GM12878 (cell line): Measurements from ENCODE around the gene C12orf43. TPM values are rescaled to one million over a fixed set of nuclear protein-coding genes. Genes with fewer than 3 reads are reported as not detected.

Experiments used
- ATF2 ChIP-seq: IDR thresholded peaks from 2 replicates; pipeline ENCODE4 v1.6.1; 2012; ENCODE audit warnings: low read length, inconsistent platforms
- ESRRA ChIP-seq: IDR thresholded peaks from 2 replicates; pipeline ENCODE4 v1.6.1; 2012; ENCODE audit warnings: mild to moderate bottlenecking, low read length, improper control_type of control experiment
- IRF3 ChIP-seq: fragments of 450-650 bp; IDR thresholded peaks from 2 replicates; pipeline ENCODE4 v1.6.1; 2014; ENCODE audit warnings: mild to moderate bottlenecking
- MEF2A ChIP-seq: IDR thresholded peaks from 2 replicates; pipeline ENCODE4 v1.6.1; 2011; ENCODE audit warnings: low read depth, mild to moderate bottlenecking, low read length, moderate library complexity; ENCODE audit not compliant: insufficient read depth
- NFIC ChIP-seq: IDR thresholded peaks from 2 replicates; pipeline ENCODE4 v1.6.1; 2012; ENCODE audit warnings: low read depth, mild to moderate bottlenecking, inconsistent platforms, low read length, moderate library complexity
- NKRF ChIP-seq: fragments of 450-650 bp; conservative IDR thresholded peaks from 2 replicates; pipeline ENCODE4 v1.6.1; 2017; ENCODE audit warnings: mild to moderate bottlenecking, moderate library complexity
- PAX5 ChIP-seq: IDR thresholded peaks from 2 replicates; pipeline ENCODE4 v1.6.1; 2011; ENCODE audit warnings: low read depth, low read length, borderline replicate concordance
- SUZ12 ChIP-seq: fragments of 200-600 bp; sonication (generic); IDR thresholded peaks from one replicate; pipeline ENCODE4 v1.6.1; 2018; ENCODE audit warnings: antibody characterized with exemption, mild to moderate bottlenecking; ENCODE audit not compliant: unreplicated experiment
- TCF12 ChIP-seq: IDR thresholded peaks from 2 replicates; pipeline ENCODE4 v1.6.1; 2011; ENCODE audit warnings: low read depth, mild to moderate bottlenecking, low read length
- WRNIP1 ChIP-seq: IDR thresholded peaks from 2 replicates; pipeline ENCODE4 v1.6.1; 2011; ENCODE audit warnings: low read depth, low read length, improper control_type of control experiment, borderline replicate concordance
- polyA plus RNA-seq, 11 experiments: library from polyadenylated mRNA; depleted of rRNA in 4 of 11; unstranded in 6 of 11; stranded (reverse) in 5 of 11; fragments of >200 nt; fragmentation: Nextera tagmentation in 4 of 11; fragmentation: Illumina TruSeq in 1 of 11; extraction: Ambion mirVana in 4 of 11; extraction: Trizol in 1 of 11; gene quantifications; 1 replicate in 1 of 11; 2 replicates in 10 of 11; pipeline versions ENCODE4 v1.2.1 to v1.2.3, GENCODE V29; 2011 to 2016; ENCODE audit warnings: inconsistent platforms in 2 of 11, missing spikeins in 2 of 11, low read depth in 1 of 11
- total RNA-seq, 4 experiments: library from RNA; depleted of rRNA in 3 of 4; stranded (reverse); fragments of >200 nt in 3 of 4; fragmentation: Illumina TruSeq in 1 of 4; extraction: Trizol in 1 of 4; gene quantifications; 2 replicates each; pipeline versions ENCODE4 v1.2.1 to v1.2.3, GENCODE V29; 2013 to 2021

C12orf43 gene
- total and polyA plus RNA-seq, 10 of the 15 experiments (the other 5 are each of a cell fraction or from before 2014, with no cell fraction given) = 7.5 to 30.8 (median 21.3) TPM

- TF ChIP-seq IRF3 = no peak
- no peak for TF ChIP-seq NFIC
- no peak for TF ChIP-seq ESRRA
- no peak for TF ChIP-seq SUZ12
- no peak for TF ChIP-seq TCF12
- no peak for TF ChIP-seq MEF2A
- no peak for TF ChIP-seq NKRF
- TF ChIP-seq WRNIP1 = no peak
- no peak for TF ChIP-seq PAX5
- no peak for TF ChIP-seq ATF2
Observed at GRCh38 chr12:120989687-120990086, 26.6 kb downstream of the C12orf43 start (continued).
